MM.1S (cell line): ENCODE results near the gene MAP2K3.

Experiments
- CTCF ChIP-seq: fragments of 300-600 bp; sonication (generic); IDR thresholded peaks from 2 replicates; pipeline ENCODE4 v1.5.1; 2016; ENCODE audit warnings: antibody characterized with exemption, low read length, mixed read lengths
- EZH2 ChIP-seq: fragments of 300-600 bp; sonication (generic); optimal IDR thresholded peaks from 2 replicates; pipeline ENCODE3; 2017; ENCODE audit warnings: low read depth, mild to moderate bottlenecking, antibody characterized with exemption, low read length, mixed read lengths
- EZH2phosphoT487 ChIP-seq: fragments of 300-600 bp; sonication (generic); IDR thresholded peaks from 2 replicates; pipeline ENCODE4 v1.6.1; 2018; ENCODE audit warnings: antibody characterized with exemption, low read length

- TF ChIP-seq CTCF (no peak), EZH2 (no peak), EZH2phosphoT487 (no peak)
Observed at GRCh38 chr17:21248500-21248899, 36.0 kb upstream of the MAP2K3 start.
